Body of pancreas (tissue), 4 donors: ENCODE results near the gene OCRL. TPM values are rescaled to one million over a fixed set of nuclear protein-coding genes. Genes with fewer than 3 reads are reported as not detected.

Experiments
- ATAC-seq: fragments of 150-250 bp; one replicate; pipeline ENCODE4 v1.9.1; 2016
- DNase-seq, 4 donors: peaks; one replicate each; pipeline ENCODE4 v3.0.0-alpha.2; 2019
- H3K27ac ChIP-seq, 4 donors: fragments of 200-600 bp; sonication (generic); 1 replicate in 3 of 4; 2 replicates in 1 of 4; pipeline versions ENCODE4 v1.5.1 to v1.6.1; 2016 to 2019; ENCODE audit warnings: mild to moderate bottlenecking in 1 of 4, mixed read lengths in 1 of 4, moderate library complexity in 1 of 4
- H3K27me3 ChIP-seq, 2 donors: fragments of 200-600 bp; sonication (generic); one replicate each; pipeline ENCODE4 v1.6.0; 2016; ENCODE audit warnings: mild to moderate bottlenecking in 1 of 2
- H3K36me3 ChIP-seq, 2 donors: fragments of 200-600 bp; sonication (generic); replicated peaks in 1 of 2; 2 replicates each; pipeline ENCODE4 v1.5.1; 2016; ENCODE audit warnings: low read depth in 2 of 2; ENCODE audit not compliant: insufficient read depth in 1 of 2
- H3K4me1 ChIP-seq: fragments of 200-600 bp; sonication (generic); one replicate; pipeline ENCODE4 v1.6.0; 2016
- H3K4me3 ChIP-seq, 2 donors: fragments of 200-600 bp; sonication (generic); 1 replicate in 1 of 2; 2 replicates in 1 of 2; pipeline ENCODE4 v1.5.1; 2016 to 2019
- H3K9me3 ChIP-seq, 3 donors: fragments of 200-600 bp; sonication (generic); 1 replicate in 2 of 3; 2 replicates in 1 of 3; pipeline ENCODE4 v1.5.1; 2016
- CTCF ChIP-seq, 7 experiments: fragments of 450-650 bp in 4 of 7; fragments of 200-600 bp in 3 of 7; sonication (generic) in 3 of 7; IDR thresholded peaks; one replicate each; pipeline ENCODE4 v1.5.1; 2016 to 2019; ENCODE audit warnings: antibody characterized with exemption in 7 of 7
- POLR2A ChIP-seq, 3 donors: fragments of 450-650 bp; IDR thresholded peaks; one replicate each; pipeline ENCODE4 v1.6.1; 2016; ENCODE audit warnings: antibody characterized with exemption in 3 of 3, mild to moderate bottlenecking in 2 of 3
- WGBS, 2 donors: methylation state at CpG; one replicate each; pipeline ENCODE4 v1.1.5; 2017; 5-methylcytosine and 5-hydroxymethylcytosine counted together
- intact Hi-C: fragments of 100-400 bp; cut with DNase I; formaldehyde crosslinking; loops from one replicate; pipeline ENCODE4 v1.15.1; 2023
- total RNA-seq, 2 donors: library from RNA; depleted of rRNA; stranded (reverse); fragments of >200 nt; gene quantifications; one replicate each; pipeline ENCODE4 v1.1.0, GENCODE V29; 2016

Gene OCRL
- total RNA-seq, 2 donors from 2014 or later = 7.3 to 9.1 TPM

GRCh38 chrX:129609395-129609794, 69.3 kb downstream of the OCRL start:
- DNase-seq (no peak), ATAC-seq (no peak)
- Histone ChIP-seq H3K9me3 (no peaks in the 10 kb centered on the region), H3K27me3 (no peaks in the 10 kb centered on the region), H3K4me1 (peaks cover 2% of the 10 kb centered on the region), H3K27ac (no peak overlapping the region), H3K4me3 (no peak overlapping the region), H3K36me3 (no peaks in the 10 kb centered on the region)
- TF ChIP-seq CTCF (IDR thresholded peaks at IDR 0.05) (no peak), POLR2A (IDR thresholded peaks at IDR 0.05) (no peak)
- intact Hi-C loops = loop anchor here (10.0 kb wide), 1 partner anchor 115 kb away; no protein-coding TSS in a partner anchor
- WGBS, 2 donors = 64% methylated on average over 1 of the region's 1 CpG

GRCh38 chrX:129612396-129612795, 72.3 kb downstream of the OCRL start:
- Histone ChIP-seq H3K36me3 (no peaks in the 10 kb centered on the region), H3K27ac (no peak overlapping the region), H3K27me3 (no peaks in the 10 kb centered on the region), H3K4me1 (no peaks in the 10 kb centered on the region), H3K4me3 (no peak overlapping the region), H3K9me3 (no peaks in the 10 kb centered on the region)
- ATAC-seq = no peak
- intact Hi-C loops = no loop called here
- DNase-seq = no peak
- 77% methylated on average over 2 of the region's 2 CpGs; no CpG with 5 or more reads in 1 of the 2 donors for WGBS, 2 donors
- no peak for TF ChIP-seq POLR2A (IDR thresholded peaks at IDR 0.05)
- no peak for TF ChIP-seq CTCF (IDR thresholded peaks at IDR 0.05)

- H3K9me3 ChIP-seq = no peaks in the 10 kb centered on the region
- no peak overlapping the region for H3K27ac ChIP-seq
- DNase-seq (no peak), ATAC-seq (no peak)
- H3K27me3 ChIP-seq = no peaks in the 10 kb centered on the region
- no peak overlapping the region for H3K4me3 ChIP-seq
- intact Hi-C loops = no loop called here
- H3K4me1 ChIP-seq = no peaks in the 10 kb centered on the region
- TF ChIP-seq CTCF (IDR thresholded peaks at IDR 0.05) = no peak
- TF ChIP-seq POLR2A (IDR thresholded peaks at IDR 0.05) = no peak
- H3K36me3 ChIP-seq = no peaks in the 10 kb centered on the region
Observed at GRCh38 chrX:129613596-129613995, 73.5 kb downstream of the OCRL start.

- intact Hi-C loops = no loop called here
- H3K27me3 ChIP-seq = no peaks in the 10 kb centered on the region
- ATAC-seq (no peak), DNase-seq (no peak)
- H3K4me1 ChIP-seq = no peaks in the 10 kb centered on the region
- no peak overlapping the region for H3K27ac ChIP-seq
- H3K36me3 ChIP-seq = no peaks in the 10 kb centered on the region
- H3K4me3 ChIP-seq = no peak overlapping the region
- H3K9me3 ChIP-seq = no peaks in the 10 kb centered on the region
- 68 to 100% methylated on average over 1 to 5 of the region's 5 CpGs for WGBS, 2 donors
- TF ChIP-seq POLR2A (IDR thresholded peaks at IDR 0.05) (no peak), CTCF (IDR thresholded peaks at IDR 0.05) (no peak)
Observed at GRCh38 chrX:129614481-129615255, 74.6 kb downstream of the OCRL start.

GRCh38 chrX:129617420-129617819, 77.4 kb downstream of the OCRL start:
- Histone ChIP-seq H3K4me1 (no peaks in the 10 kb centered on the region), H3K4me3 (no peak overlapping the region), H3K27ac (no peak overlapping the region), H3K27me3 (no peaks in the 10 kb centered on the region), H3K9me3 (no peaks in the 10 kb centered on the region), H3K36me3 (no peaks in the 10 kb centered on the region)
- intact Hi-C loops = no loop called here
- ATAC-seq (no peak), DNase-seq (no peak)
- WGBS, 2 donors = 79 to 88% methylated on average over 4 to 6 of the region's 6 CpGs
- TF ChIP-seq POLR2A (IDR thresholded peaks at IDR 0.05) (no peak), CTCF (IDR thresholded peaks at IDR 0.05) (no peak)
